ENCODE measurements around the gene PINK1.

Gene PINK1

GRCh38 chr1:20611652-20612051, 21.6 kb upstream of the PINK1 start:
- DNase-seq: no peak

GRCh38 chr1:20612221-20612746, 21.0 kb upstream of the PINK1 start:
- no peak for DNase-seq

- no peak for DNase-seq
Measured at GRCh38 chr1:20614131-20614579, 19.1 kb upstream of the PINK1 start.

GRCh38 chr1:20615946-20616846, 17.1 kb upstream of the PINK1 start:
- no peak for DNase-seq

- no peak for DNase-seq
Measured at GRCh38 chr1:20616847-20617487, 16.3 kb upstream of the PINK1 start.

GRCh38 chr1:20618550-20618949, 14.7 kb upstream of the PINK1 start:
- no peak for DNase-seq

- DNase-seq: no peak
Measured at GRCh38 chr1:20619999-20620398, 13.3 kb upstream of the PINK1 start.

- no peak for DNase-seq
Measured at GRCh38 chr1:20621012-20621411, 12.2 kb upstream of the PINK1 start.

- no peak for DNase-seq
Measured at GRCh38 chr1:20624709-20625108, 8.5 kb upstream of the PINK1 start.

- no peak for DNase-seq
Measured at GRCh38 chr1:20625176-20626097, 7.8 kb upstream of the PINK1 start.

GRCh38 chr1:20626098-20626427, 7.2 kb upstream of the PINK1 start:
- DNase-seq: no peak

- DNase-seq: no peak
Measured at GRCh38 chr1:20626524-20626923, 6.7 kb upstream of the PINK1 start.

GRCh38 chr1:20630729-20631128, 2.5 kb upstream of the PINK1 start:
- DNase-seq: no peak

- no peak for DNase-seq
Measured at GRCh38 chr1:20632386-20632785, 872 bp upstream of the PINK1 start.

- no peak for DNase-seq
Measured at GRCh38 chr1:20634065-20634593, 871 bp downstream of the PINK1 start.

GRCh38 chr1:20634594-20635084, 1.4 kb downstream of the PINK1 start:
- DNase-seq: peak; percentile 40

GRCh38 chr1:20636785-20637347, 3.6 kb downstream of the PINK1 start:
- DNase-seq: no peak

GRCh38 chr1:20640183-20640597, 6.9 kb downstream of the PINK1 start:
- DNase-seq: peak; percentile 44

GRCh38 chr1:20641975-20642374, 8.7 kb downstream of the PINK1 start:
- no peak for DNase-seq

- DNase-seq: no peak
Measured at GRCh38 chr1:20643080-20643479, 9.8 kb downstream of the PINK1 start.

GRCh38 chr1:20644416-20644815, 11.2 kb downstream of the PINK1 start:
- no peak for DNase-seq

GRCh38 chr1:20645414-20645813, 12.2 kb downstream of the PINK1 start:
- DNase-seq: no peak

All from COR-L47 (cell line).